CD4-positive, alpha-beta T cell treated with Interleukin-12 subunit alpha and Interleukin-12 subunit beta, for 1 hour (primary cell): Measurements from ENCODE around the gene INHBC.

Experiments
- DNase-seq: peaks from one replicate; pipeline ENCODE4 v3.0.0-alpha.2; 2020

Gene INHBC

GRCh38 chr12:57470286-57470969, 35.8 kb downstream of the INHBC start:
- no peak for DNase-seq

GRCh38 chr12:57470970-57471656, 36.5 kb downstream of the INHBC start:
- no peak for DNase-seq

GRCh38 chr12:57471661-57472060, 37.1 kb downstream of the INHBC start:
- no peak for DNase-seq

- DNase-seq = no peak
Measured at GRCh38 chr12:57472391-57472790, 37.8 kb downstream of the INHBC start.

- no peak for DNase-seq
Measured at GRCh38 chr12:57473392-57473791, 38.8 kb downstream of the INHBC start.

- no peak for DNase-seq
Measured at GRCh38 chr12:57473886-57474285, 39.3 kb downstream of the INHBC start.

GRCh38 chr12:57474430-57474829, 39.8 kb downstream of the INHBC start:
- no peak for DNase-seq

- no peak for DNase-seq
Measured at GRCh38 chr12:57474862-57475261, 40.3 kb downstream of the INHBC start.

- DNase-seq = no peak
Measured at GRCh38 chr12:57475271-57476161, 40.9 kb downstream of the INHBC start.

GRCh38 chr12:57476162-57476992, 41.8 kb downstream of the INHBC start:
- DNase-seq = peak; percentile 81

- DNase-seq = peak; percentile 43
Measured at GRCh38 chr12:57476993-57477709, 42.6 kb downstream of the INHBC start.

GRCh38 chr12:57477710-57478681, 43.4 kb downstream of the INHBC start:
- peak; percentile 80 for DNase-seq

GRCh38 chr12:57479043-57479375, 44.4 kb downstream of the INHBC start:
- no peak for DNase-seq

- peak; percentile 85 for DNase-seq
Measured at GRCh38 chr12:57479376-57480115, 45.0 kb downstream of the INHBC start, which contains the start of gene ARHGAP9. ARHGAP9 (minus strand) TSS chr12:57479866; CDS start chr12:57479406, 460 bp downstream.

- no peak for DNase-seq
Measured at GRCh38 chr12:57481671-57482070, 47.1 kb downstream of the INHBC start.

GRCh38 chr12:57483466-57483865, 48.9 kb downstream of the INHBC start:
- no peak for DNase-seq

- DNase-seq = no peak
Measured at GRCh38 chr12:57485695-57486094, 51.1 kb downstream of the INHBC start.

- DNase-seq = no peak
Measured at GRCh38 chr12:57487055-57487596, 52.5 kb downstream of the INHBC start.

- DNase-seq = peak; percentile 95
Measured at GRCh38 chr12:57487597-57488401, 53.2 kb downstream of the INHBC start, which contains the start of gene MARS1. MARS1 (plus strand) TSS chr12:57488068; CDS start chr12:57488091, 23 bp downstream.
